ENCODE results near the gene NAALADL1. TPM values are rescaled to one million over a fixed set of nuclear protein-coding genes. Genes with fewer than 3 reads are reported as not detected.

NAALADL1 gene
- total and polyA plus RNA-seq, 2 experiments from 2014 or later = 0.13 TPM; not detected in 1

- Histone ChIP-seq H2AFZ (no peak overlapping the region), H3K4me1 (ENCODE audit: insufficient read depth) (no peaks in the 10 kb centered on the region), H3K4me2 (no peak overlapping the region), H3K36me3 (replicated peaks; ENCODE audit: insufficient read depth, low read depth) (no peaks in the 10 kb centered on the region), H3K9me2 (replicated peaks; ENCODE audit: insufficient read depth) (no peaks in the 10 kb centered on the region), H3K4me3 (no peak overlapping the region), H3K27ac (no peak overlapping the region), H3K27me3 (no peaks in the 10 kb centered on the region), H3K9me3 (ENCODE audit: low read depth) (no peaks in the 10 kb centered on the region), H4K20me1 (ENCODE audit: insufficient read depth, poor library complexity, severe bottlenecking) (no peaks in the 10 kb centered on the region), H3K79me2 (no peaks in the 10 kb centered on the region)
- no peak for DNase-seq (ENCODE audit: low spot score)
- 44% methylated on average over 5 of the region's 7 CpGs for WGBS (ENCODE audit: low lambda C conversion rate, missing lambda C conversion rate)
- no peak for TF ChIP-seq CTCF (IDR thresholded peaks at IDR 0.05; ENCODE audit: poor library complexity)
- no peak for TF ChIP-seq EZH2 (IDR thresholded peaks at IDR 0.05; ENCODE audit: borderline replicate concordance)
- TF ChIP-seq EZH2phosphoT487 (IDR thresholded peaks at IDR 0.05; ENCODE audit: low read depth, severe bottlenecking, unreplicated experiment) = no peak
Measured at GRCh38 chr11:65065851-65066250, 7.5 kb upstream of the NAALADL1 start.

- TF ChIP-seq CTCF (IDR thresholded peaks at IDR 0.05; ENCODE audit: poor library complexity) = no peak
- no peak overlapping the region for H2AFZ ChIP-seq
- no peaks in the 10 kb centered on the region for H3K36me3 ChIP-seq (replicated peaks; ENCODE audit: insufficient read depth, low read depth)
- H3K9me3 ChIP-seq (ENCODE audit: low read depth) = no peaks in the 10 kb centered on the region
- H3K27ac ChIP-seq = no peak overlapping the region
- no peaks in the 10 kb centered on the region for H3K27me3 ChIP-seq
- no peaks in the 10 kb centered on the region for H3K9me2 ChIP-seq (replicated peaks; ENCODE audit: insufficient read depth)
- no peaks in the 10 kb centered on the region for H3K79me2 ChIP-seq
- no peak for DNase-seq (ENCODE audit: low spot score)
- WGBS (ENCODE audit: low lambda C conversion rate, missing lambda C conversion rate) = 58% methylated on average over 4 of the region's 4 CpGs
- H3K4me3 ChIP-seq = no peak overlapping the region
- no peaks in the 10 kb centered on the region for H4K20me1 ChIP-seq (ENCODE audit: insufficient read depth, poor library complexity, severe bottlenecking)
- no peaks in the 10 kb centered on the region for H3K4me1 ChIP-seq (ENCODE audit: insufficient read depth)
- H3K4me2 ChIP-seq = no peak overlapping the region
Measured at GRCh38 chr11:65064847-65065240, 6.5 kb upstream of the NAALADL1 start.

GRCh38 chr11:65063532-65063931 is 5.2 kb upstream of the NAALADL1 start:
- H3K4me2 ChIP-seq = no peak overlapping the region
- WGBS (ENCODE audit: low lambda C conversion rate, missing lambda C conversion rate) = 71% methylated on average over 3 of the region's 3 CpGs
- H3K27ac ChIP-seq = no peak overlapping the region
- H3K4me3 ChIP-seq = no peak overlapping the region
- TF ChIP-seq EZH2 (IDR thresholded peaks at IDR 0.05; ENCODE audit: borderline replicate concordance) = no peak
- TF ChIP-seq CTCF (IDR thresholded peaks at IDR 0.05; ENCODE audit: poor library complexity) = no peak
- TF ChIP-seq EZH2phosphoT487 (IDR thresholded peaks at IDR 0.05; ENCODE audit: low read depth, severe bottlenecking, unreplicated experiment) = no peak
- no peak overlapping the region for H2AFZ ChIP-seq
- H3K79me2 ChIP-seq = no peaks in the 10 kb centered on the region
- no peaks in the 10 kb centered on the region for H3K9me3 ChIP-seq (ENCODE audit: low read depth)
- DNase-seq (ENCODE audit: low spot score) = no peak
- no peaks in the 10 kb centered on the region for H3K4me1 ChIP-seq (ENCODE audit: insufficient read depth)
- H4K20me1 ChIP-seq (ENCODE audit: insufficient read depth, poor library complexity, severe bottlenecking) = no peaks in the 10 kb centered on the region
- no peaks in the 10 kb centered on the region for H3K36me3 ChIP-seq (replicated peaks; ENCODE audit: insufficient read depth, low read depth)
- H3K9me2 ChIP-seq (replicated peaks; ENCODE audit: insufficient read depth) = no peaks in the 10 kb centered on the region
- no peaks in the 10 kb centered on the region for H3K27me3 ChIP-seq

GRCh38 chr11:65060913-65061408 is 2.6 kb upstream of the NAALADL1 start:
- Histone ChIP-seq H3K4me1 (ENCODE audit: insufficient read depth) (no peaks in the 10 kb centered on the region), H3K36me3 (replicated peaks; ENCODE audit: insufficient read depth, low read depth) (no peaks in the 10 kb centered on the region), H3K79me2 (no peaks in the 10 kb centered on the region), H3K27ac (no peak overlapping the region), H3K9me3 (ENCODE audit: low read depth) (no peaks in the 10 kb centered on the region), H4K20me1 (ENCODE audit: insufficient read depth, poor library complexity, severe bottlenecking) (no peaks in the 10 kb centered on the region), H3K9me2 (replicated peaks; ENCODE audit: insufficient read depth) (no peaks in the 10 kb centered on the region), H2AFZ (no peak overlapping the region), H3K4me2 (no peak overlapping the region), H3K27me3 (no peaks in the 10 kb centered on the region), H3K4me3 (no peak overlapping the region)
- TF ChIP-seq EZH2phosphoT487 (IDR thresholded peaks at IDR 0.05; ENCODE audit: low read depth, severe bottlenecking, unreplicated experiment) (no peak), CTCF (IDR thresholded peaks at IDR 0.05; ENCODE audit: poor library complexity) (peak; percentile 10)
- 62% methylated on average over 9 of the region's 9 CpGs for WGBS (ENCODE audit: low lambda C conversion rate, missing lambda C conversion rate)
- DNase-seq (ENCODE audit: low spot score) = no peak

Data from hepatocyte (in vitro differentiated cells).